Measurements from ENCODE around the gene KAT5. TPM values are rescaled to one million over a fixed set of nuclear protein-coding genes. Genes with fewer than 3 reads are reported as not detected.
A peak's percentile ranks its signal among the peaks of the same experiment; 100 is the strongest.
"Not testable (repeated sequence)": the region's sequence is repeated elsewhere in the genome, so short reads cannot be mapped to it uniquely, and the experiment has no call there.

The KAT5 gene
- total RNA-seq, 6 donors from 2014 or later: 44.0 to 102 (median 88.4) TPM

DNA sequence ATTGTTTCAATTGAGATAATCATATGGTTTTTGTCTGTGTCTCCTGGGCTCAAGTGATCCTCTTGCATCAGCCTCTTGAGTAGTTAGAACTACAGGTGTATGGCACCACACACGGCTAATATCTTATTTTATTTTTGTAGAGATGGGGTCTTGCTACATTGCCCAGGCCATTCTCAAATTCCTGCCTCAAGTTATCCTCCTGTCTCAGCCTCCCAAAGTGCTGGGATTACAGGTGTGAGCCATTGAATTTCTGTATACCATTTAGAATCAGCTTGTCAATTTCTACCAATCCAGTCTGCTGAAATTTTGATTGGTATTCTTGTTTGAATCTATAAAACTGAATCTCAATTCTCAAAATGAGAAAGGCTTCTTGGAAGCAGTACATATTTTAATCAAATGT lies 10.4 kb upstream of the KAT5 start:
- 75 to 88% methylated on average over 1 of the region's 1 CpG for WGBS, 2 donors
- TF ChIP-seq, protein P1, sequence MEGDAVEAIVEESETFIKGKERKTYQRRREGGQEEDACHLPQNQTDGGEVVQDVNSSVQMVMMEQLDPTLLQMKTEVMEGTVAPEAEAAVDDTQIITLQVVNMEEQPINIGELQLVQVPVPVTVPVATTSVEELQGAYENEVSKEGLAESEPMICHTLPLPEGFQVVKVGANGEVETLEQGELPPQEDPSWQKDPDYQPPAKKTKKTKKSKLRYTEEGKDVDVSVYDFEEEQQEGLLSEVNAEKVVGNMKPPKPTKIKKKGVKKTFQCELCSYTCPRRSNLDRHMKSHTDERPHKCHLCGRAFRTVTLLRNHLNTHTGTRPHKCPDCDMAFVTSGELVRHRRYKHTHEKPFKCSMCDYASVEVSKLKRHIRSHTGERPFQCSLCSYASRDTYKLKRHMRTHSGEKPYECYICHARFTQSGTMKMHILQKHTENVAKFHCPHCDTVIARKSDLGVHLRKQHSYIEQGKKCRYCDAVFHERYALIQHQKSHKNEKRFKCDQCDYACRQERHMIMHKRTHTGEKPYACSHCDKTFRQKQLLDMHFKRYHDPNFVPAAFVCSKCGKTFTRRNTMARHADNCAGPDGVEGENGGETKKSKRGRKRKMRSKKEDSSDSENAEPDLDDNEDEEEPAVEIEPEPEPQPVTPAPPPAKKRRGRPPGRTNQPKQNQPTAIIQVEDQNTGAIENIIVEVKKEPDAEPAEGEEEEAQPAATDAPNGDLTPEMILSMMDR (IDR thresholded peaks at IDR 0.05): no peak
- TF ChIP-seq EP300 (IDR thresholded peaks at IDR 0.05) (no peak), POLR2AphosphoS5 (IDR thresholded peaks at IDR 0.05) (no peak), POLR2A (IDR thresholded peaks at IDR 0.05) (no peak)

GRCh38 chr11:65703846-65704245 lies 8.2 kb upstream of the KAT5 start:
- WGBS, 2 donors: 70 to 74% methylated on average over 4 of the region's 4 CpGs
- Histone ChIP-seq H3K27ac (no peak overlapping the region), H3K9me3 (no peaks in the 10 kb centered on the region), H3K4me3 (no peak overlapping the region), H3K4me1 (peaks cover under 1 to 5% (median 4%) of the 10 kb centered on the region in 4 donors), H3K36me3 (no peaks in the 10 kb centered on the region), H3K27me3 (no peaks in the 10 kb centered on the region)
- DNase-seq (no peak), ATAC-seq (ENCODE audit: low FRiP score in 2 of 2) (no peak)
- TF ChIP-seq EP300 (IDR thresholded peaks at IDR 0.05): no peak

More for the DNA sequence above, 10.4 kb upstream of the KAT5 start:
- Histone ChIP-seq H3K27ac (no peak overlapping the region), H3K36me3 (no peaks in the 10 kb centered on the region), H3K9me3 (no peaks in the 10 kb centered on the region), H3K4me3 (no peak overlapping the region), H3K4me1 (peaks cover 4 to 9% (median 5%) of the 10 kb centered on the region in 4 donors), H3K27me3 (no peaks in the 10 kb centered on the region)
- ATAC-seq (ENCODE audit: low FRiP score in 2 of 2) (no peak), DNase-seq (no peak)

DNA sequence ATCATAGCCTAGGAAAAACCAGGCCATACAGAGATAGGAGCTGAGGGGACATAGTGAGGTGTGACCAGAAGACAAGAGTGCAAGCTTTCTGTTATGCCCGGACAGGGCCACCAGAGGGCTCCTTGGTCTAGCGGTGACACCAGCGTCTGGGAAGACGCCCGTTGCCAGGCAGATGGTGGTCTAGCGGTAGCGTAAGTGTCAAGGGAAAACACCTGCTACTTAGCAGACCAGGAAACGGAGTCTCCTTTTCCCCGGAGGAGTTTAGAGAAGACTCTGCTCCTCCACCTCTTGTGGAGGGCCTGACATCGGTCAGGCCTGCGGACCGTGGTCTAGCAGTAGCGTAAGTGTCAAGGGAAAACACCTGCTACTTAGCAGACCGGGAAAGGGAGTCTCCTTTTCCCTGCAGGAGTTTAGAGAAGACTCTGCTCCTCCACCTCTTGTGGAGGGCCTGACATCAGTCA lies 5.7 kb upstream of the KAT5 start:
- not testable (repeated sequence) for H3K27me3 ChIP-seq; H3K36me3 ChIP-seq; ATAC-seq (ENCODE audit: low FRiP score in 2 of 2); H3K9me3 ChIP-seq
- TF ChIP-seq, protein P1 (IDR thresholded peaks at IDR 0.05): peak; percentile 60 to 81 (median 74)
- 9 to 11% methylated on average over 11 to 14 of the region's 14 CpGs for WGBS, 2 donors
- DNase-seq: peak in 1 of 2 donors; percentile 84
- peak overlapping the region in 2 of 4 donors; percentile 17 to 28 for H3K4me3 ChIP-seq
- H3K27ac ChIP-seq: peak overlapping the region in 1 of 4 donors; percentile 4
- H3K4me1 ChIP-seq: peaks cover 7 to 15% (median 11%) of the 10 kb centered on the region in 4 donors

DNA sequence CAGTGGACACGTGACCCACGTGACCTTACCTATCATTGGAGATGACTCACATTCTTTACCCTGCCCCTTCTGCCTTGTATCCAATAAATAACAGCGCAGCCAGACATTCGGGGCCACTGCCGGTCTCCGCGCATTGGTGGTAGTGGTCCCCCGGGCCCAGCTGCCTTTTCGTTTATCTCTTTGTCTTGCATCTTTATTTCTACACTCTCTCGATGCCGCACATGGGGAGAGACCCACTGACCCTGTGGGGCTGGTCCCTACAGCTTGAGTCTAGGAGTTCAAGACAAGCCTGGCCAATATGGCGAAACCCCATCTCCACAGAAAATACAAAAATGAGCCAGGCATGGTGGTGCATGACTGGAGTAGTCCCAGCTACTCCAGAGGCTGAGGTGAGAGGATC lies 5.0 kb upstream of the KAT5 start:
- H3K9me3 ChIP-seq; H3K27me3 ChIP-seq; ATAC-seq (ENCODE audit: low FRiP score in 2 of 2); H3K4me3 ChIP-seq; H3K27ac ChIP-seq; H3K36me3 ChIP-seq; DNase-seq: not testable (repeated sequence)
- H3K4me1 ChIP-seq: peaks cover 7 to 15% (median 12%) of the 10 kb centered on the region in 4 donors
- WGBS, 2 donors: 92 to 93% methylated on average over 7 to 12 of the region's 12 CpGs

DNA sequence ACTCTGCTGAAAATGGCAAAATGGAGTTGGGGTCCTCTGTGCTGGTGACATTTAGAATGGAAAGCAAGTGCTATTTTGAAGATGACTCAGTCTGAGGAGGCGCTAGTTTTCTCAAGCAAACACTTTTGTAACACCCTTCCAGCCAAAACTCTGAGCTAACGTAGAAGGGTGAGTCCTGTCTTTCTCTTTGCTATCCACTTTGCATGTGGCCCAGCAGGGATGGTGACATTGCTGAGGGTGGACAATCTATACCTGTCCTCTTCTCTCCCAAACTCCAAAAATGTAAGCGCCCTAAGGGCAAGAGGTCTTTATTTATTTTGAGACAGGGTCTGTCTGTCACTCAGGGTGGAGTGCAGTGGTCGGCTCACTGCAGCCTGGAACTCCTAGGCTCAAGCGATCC lies 3.6 kb upstream of the KAT5 start:
- H3K27me3 ChIP-seq: no peaks in the 10 kb centered on the region
- H3K4me1 ChIP-seq: peaks cover 14 to 26% (median 21%) of the 10 kb centered on the region in 4 donors
- no peak overlapping the region for H3K27ac ChIP-seq
- ATAC-seq (ENCODE audit: low FRiP score in 2 of 2): no peak
- WGBS, 2 donors: 81 to 92% methylated on average over 5 of the region's 5 CpGs
- H3K9me3 ChIP-seq: no peaks in the 10 kb centered on the region
- TF ChIP-seq POLR2AphosphoS5 (IDR thresholded peaks at IDR 0.05): no peak
- no peak for DNase-seq
- H3K36me3 ChIP-seq: peaks cover 0 to 6% (median 4%) of the 10 kb centered on the region in 4 donors
- H3K4me3 ChIP-seq: no peak overlapping the region

- ATAC-seq (ENCODE audit: low FRiP score in 2 of 2) (no peak), DNase-seq (no peak)
- Histone ChIP-seq H3K27me3 (no peaks in the 10 kb centered on the region), H3K36me3 (peaks cover 4 to 17% (median 16%) of the 10 kb centered on the region in 4 donors), H3K4me3 (no peak overlapping the region), H3K9me3 (no peaks in the 10 kb centered on the region), H3K4me1 (peaks cover 14 to 33% (median 23%) of the 10 kb centered on the region in 4 donors), H3K27ac (no peak overlapping the region)
- TF ChIP-seq, protein P1 (IDR thresholded peaks at IDR 0.05): no peak
- TF ChIP-seq POLR2AphosphoS5 (IDR thresholded peaks at IDR 0.05): no peak
- TF ChIP-seq POLR2A (IDR thresholded peaks at IDR 0.05): no peak
- WGBS, 2 donors: 65 to 71% methylated on average over 8 of the region's 8 CpGs
These were observed 2.4 kb upstream of the KAT5 start for GRCh38 chr11:65709661-65710060.
